Activated T-cell treated with anti-CD3 and anti-CD28 coated beads, Interleukin-2, amount 50 U/mL, for 4 hours (primary cell): Measurements from ENCODE around the gene PAMR1. TPM values are rescaled to one million over a fixed set of nuclear protein-coding genes. Genes with fewer than 3 reads are reported as not detected.
A peak's percentile ranks its signal among the peaks of the same experiment; 100 is the strongest.

Experiments used
- ATAC-seq, 2 donors: fragments of 200-7000 bp; cut with Tn5 transposase; one replicate each; pipeline ENCODE4 v1.10.0; 2021
- DNase-seq: peaks from one replicate; pipeline ENCODE4 v3.0.0-alpha.2; 2020
- H3K27me3 Mint-ChIP-seq: one replicate; pipeline ENCODE4 v1.8.0; 2021; ENCODE audit warnings: low read depth, mixed read lengths
- H3K36me3 Mint-ChIP-seq: one replicate; pipeline ENCODE4 v1.8.0; 2022; ENCODE audit warnings: mixed read lengths; ENCODE audit not compliant: insufficient read depth
- H3K4me1 Mint-ChIP-seq: one replicate; pipeline ENCODE4 v1.8.0; 2021; ENCODE audit warnings: low read depth, mixed read lengths
- H3K4me3 Mint-ChIP-seq: one replicate; pipeline ENCODE4 v1.8.0; 2021; ENCODE audit warnings: mild to moderate bottlenecking, moderate library complexity, mixed read lengths
- H3K9me3 Mint-ChIP-seq: one replicate; pipeline ENCODE4 v1.8.0; 2021; ENCODE audit warnings: mixed read lengths
- total RNA-seq, 3 donors: library from RNA; stranded (reverse); gene quantifications; one replicate each; pipeline ENCODE4 v1.2.1, GENCODE V29; 2021

Gene PAMR1
- total RNA-seq, 3 donors from 2014 or later, result not detected

- H3K36me3 Mint-ChIP-seq, result no peaks in the 10 kb centered on the region
- ATAC-seq (no peak), DNase-seq (no peak)
- no peak overlapping the region for H3K4me3 Mint-ChIP-seq
- H3K4me1 Mint-ChIP-seq, result peaks cover 8% of the 10 kb centered on the region
- peaks cover 55% of the 10 kb centered on the region for H3K27me3 Mint-ChIP-seq
- H3K9me3 Mint-ChIP-seq, result no peaks in the 10 kb centered on the region
These were observed 101.1 kb downstream of the PAMR1 start for GRCh38 chr11:35424157-35424940.

- H3K27me3 Mint-ChIP-seq, result peaks cover 74% of the 10 kb centered on the region
- ATAC-seq, result no peak
- peaks cover 14% of the 10 kb centered on the region for H3K4me1 Mint-ChIP-seq
- H3K9me3 Mint-ChIP-seq, result no peaks in the 10 kb centered on the region
- peak overlapping the region; percentile 69 for H3K4me3 Mint-ChIP-seq
- no peak for DNase-seq
- H3K36me3 Mint-ChIP-seq, result no peaks in the 10 kb centered on the region
These were observed 105.0 kb downstream of the PAMR1 start for GRCh38 chr11:35420371-35420770.

- Mint-ChIP-seq H3K4me1 (peaks cover 14% of the 10 kb centered on the region), H3K36me3 (no peaks in the 10 kb centered on the region), H3K27me3 (peaks cover 76% of the 10 kb centered on the region), H3K4me3 (peak overlapping the region; percentile 69), H3K9me3 (no peaks in the 10 kb centered on the region)
- ATAC-seq, result no peak
- DNase-seq, result no peak
These were observed 105.5 kb downstream of the PAMR1 start for GRCh38 chr11:35419830-35420333.

- Mint-ChIP-seq H3K9me3 (no peaks in the 10 kb centered on the region), H3K27me3 (peaks cover 81% of the 10 kb centered on the region), H3K36me3 (no peaks in the 10 kb centered on the region), H3K4me1 (peaks cover 14% of the 10 kb centered on the region), H3K4me3 (peak within 1 kb of the TSS; percentile 69)
- DNase-seq, result no peak
- peak; percentile 58 for ATAC-seq
These were observed 106.1 kb downstream of the PAMR1 start, which contains the start of gene SLC1A2 for GRCh38 chr11:35419184-35419829. Gene SLC1A2, minus strand, starts transcription at chr11:35419558. Its CDS starts 592 bp downstream, at chr11:35418966.

GRCh38 chr11:35418282-35419183 is 106.9 kb downstream of the PAMR1 start:
- peak; percentile 59 to 63 for ATAC-seq
- H3K36me3 Mint-ChIP-seq, result no peaks in the 10 kb centered on the region
- no peaks in the 10 kb centered on the region for H3K9me3 Mint-ChIP-seq
- no peak for DNase-seq
- peak overlapping the region; percentile 68 for H3K4me3 Mint-ChIP-seq
- H3K4me1 Mint-ChIP-seq, result peaks cover 14% of the 10 kb centered on the region
- peaks cover 82% of the 10 kb centered on the region for H3K27me3 Mint-ChIP-seq

GRCh38 chr11:35415487-35415886 is 109.9 kb downstream of the PAMR1 start:
- DNase-seq, result no peak
- H3K4me1 Mint-ChIP-seq, result peaks cover 11% of the 10 kb centered on the region
- no peak for ATAC-seq
- no peaks in the 10 kb centered on the region for H3K9me3 Mint-ChIP-seq
- H3K27me3 Mint-ChIP-seq, result peaks cover 58% of the 10 kb centered on the region
- H3K4me3 Mint-ChIP-seq, result no peak overlapping the region
- H3K36me3 Mint-ChIP-seq, result no peaks in the 10 kb centered on the region

- Mint-ChIP-seq H3K36me3 (no peaks in the 10 kb centered on the region), H3K27me3 (peaks cover 54% of the 10 kb centered on the region), H3K4me3 (no peak overlapping the region)
These were observed 110.6 kb downstream of the PAMR1 start for GRCh38 chr11:35414776-35415175.

GRCh38 chr11:35414311-35414710 is 111.1 kb downstream of the PAMR1 start:
- no peak for DNase-seq
- H3K9me3 Mint-ChIP-seq, result no peaks in the 10 kb centered on the region
- H3K4me3 Mint-ChIP-seq, result no peak overlapping the region
- ATAC-seq, result no peak
- H3K27me3 Mint-ChIP-seq, result peaks cover 50% of the 10 kb centered on the region
- H3K36me3 Mint-ChIP-seq, result no peaks in the 10 kb centered on the region
- peaks cover 5% of the 10 kb centered on the region for H3K4me1 Mint-ChIP-seq

More at GRCh38 chr11:35414776-35415175, 110.6 kb downstream of the PAMR1 start:
- ATAC-seq (no peak), DNase-seq (no peak)
- peaks cover 6% of the 10 kb centered on the region for H3K4me1 Mint-ChIP-seq
- H3K9me3 Mint-ChIP-seq, result no peaks in the 10 kb centered on the region

- H3K4me3 Mint-ChIP-seq, result no peak overlapping the region
- H3K36me3 Mint-ChIP-seq, result no peaks in the 10 kb centered on the region
- H3K4me1 Mint-ChIP-seq, result peaks cover 5% of the 10 kb centered on the region
- DNase-seq, result no peak
- no peak for ATAC-seq
- H3K27me3 Mint-ChIP-seq, result peaks cover 47% of the 10 kb centered on the region
- no peaks in the 10 kb centered on the region for H3K9me3 Mint-ChIP-seq
These were observed 111.8 kb downstream of the PAMR1 start for GRCh38 chr11:35413598-35413997.

- Mint-ChIP-seq H3K9me3 (no peaks in the 10 kb centered on the region), H3K36me3 (no peaks in the 10 kb centered on the region), H3K4me1 (no peaks in the 10 kb centered on the region), H3K27me3 (peaks cover 34% of the 10 kb centered on the region), H3K4me3 (no peak overlapping the region)
- no peak for ATAC-seq
- no peak for DNase-seq
These were observed 113.1 kb downstream of the PAMR1 start for GRCh38 chr11:35412285-35412684.

- H3K4me3 Mint-ChIP-seq, result no peak overlapping the region
- no peaks in the 10 kb centered on the region for H3K9me3 Mint-ChIP-seq
- no peak for DNase-seq
- H3K27me3 Mint-ChIP-seq, result peaks cover 12% of the 10 kb centered on the region
- ATAC-seq, result no peak
- peaks cover 1% of the 10 kb centered on the region for H3K4me1 Mint-ChIP-seq
- H3K36me3 Mint-ChIP-seq, result no peaks in the 10 kb centered on the region
These were observed 118.4 kb downstream of the PAMR1 start for GRCh38 chr11:35407041-35407440.

GRCh38 chr11:35404388-35404775 is 121.0 kb downstream of the PAMR1 start:
- H3K4me1 Mint-ChIP-seq, result peaks cover 1% of the 10 kb centered on the region
- no peak overlapping the region for H3K4me3 Mint-ChIP-seq
- ATAC-seq, result no peak
- H3K36me3 Mint-ChIP-seq, result no peaks in the 10 kb centered on the region
- H3K27me3 Mint-ChIP-seq, result peaks cover 12% of the 10 kb centered on the region
- DNase-seq, result no peak
- H3K9me3 Mint-ChIP-seq, result no peaks in the 10 kb centered on the region

- no peak for ATAC-seq
- Mint-ChIP-seq H3K4me3 (no peak overlapping the region), H3K27me3 (peaks cover 16% of the 10 kb centered on the region), H3K9me3 (no peaks in the 10 kb centered on the region), H3K4me1 (peaks cover 1% of the 10 kb centered on the region), H3K36me3 (no peaks in the 10 kb centered on the region)
- DNase-seq, result no peak
These were observed 121.5 kb downstream of the PAMR1 start for GRCh38 chr11:35403765-35404387.
